K562 (cell line): ENCODE data around the gene SORCS2. TPM values are rescaled to one million over a fixed set of nuclear protein-coding genes. Genes with fewer than 3 reads are reported as not detected.

Experiments
- CEBPG ChIP-seq, 3 experiments: fragments of 200-800 bp in 1 of 3; sonication (Bioruptor generic) in 1 of 3; sonication (generic) in 1 of 3; formaldehyde crosslinking in 1 of 3; IDR thresholded peaks in 2 of 3; conservative IDR thresholded peaks in 1 of 3; 2 replicates each; pipeline versions ENCODE4 v1.6.1 to v1.8.0; 2016 to 2022; ENCODE audit warnings: missing compliant biosample characterization in 2 of 3, missing genetic modification characterization in 2 of 3, mild to moderate bottlenecking in 1 of 3, missing genetic modification reagents in 1 of 3
- HNRNPLL ChIP-seq: fragments of 200-400 bp; formaldehyde crosslinking; IDR thresholded peaks from 2 replicates; pipeline ENCODE4 v1.6.1; 2017; ENCODE audit warnings: low read length, low read depth, mild to moderate bottlenecking; ENCODE audit not compliant: poor library complexity, severe bottlenecking
- HNRNPUL1 ChIP-seq: fragments of 200-400 bp; formaldehyde crosslinking; IDR thresholded peaks from 2 replicates; pipeline ENCODE4 v1.6.1; 2017; ENCODE audit warnings: low read length
- KLF1 ChIP-seq: fragments of 450-650 bp; IDR thresholded peaks from 2 replicates; pipeline ENCODE4 v1.6.1; 2016; ENCODE audit warnings: missing genetic modification characterization, missing compliant biosample characterization
- MGA ChIP-seq: fragments of 450-650 bp; IDR thresholded peaks from 2 replicates; pipeline ENCODE4 v1.6.1; 2016; ENCODE audit warnings: mild to moderate bottlenecking, moderate library complexity
- POLR2AphosphoS2 ChIP-seq: IDR thresholded peaks from 2 replicates; pipeline ENCODE4 v1.6.1; 2012; ENCODE audit warnings: low read length, improper control_type of control experiment
- TFAP4 ChIP-seq: sonication (generic); formaldehyde crosslinking; IDR thresholded peaks from 2 replicates; pipeline ENCODE4 v1.8.0; 2022; ENCODE audit warnings: missing genetic modification reagents, mild to moderate bottlenecking, moderate library complexity, borderline replicate concordance
- ZNF699 ChIP-seq: fragments of 250-450 bp; sonication (Bioruptor Pico); IDR thresholded peaks from 2 replicates; pipeline ENCODE4 v1.8.0; 2021; ENCODE audit warnings: mild to moderate bottlenecking, moderate library complexity; ENCODE audit not compliant: insufficient replicate concordance
- polyA plus RNA-seq, 8 experiments: library from polyadenylated mRNA; depleted of rRNA in 4 of 8; stranded (reverse) in 5 of 8; unstranded in 3 of 8; fragments of >200 nt; fragmentation: Nextera tagmentation in 2 of 8; fragmentation: Illumina TruSeq in 1 of 8; extraction: Ambion mirVana in 2 of 8; extraction: Trizol in 1 of 8; gene quantifications; 2 replicates each; pipeline versions ENCODE4 v1.2.1 to v1.2.3, GENCODE V29; 2011 to 2014; ENCODE audit warnings: inconsistent platforms in 1 of 8, missing spikeins in 1 of 8
- total RNA-seq, 7 experiments: library from RNA; depleted of rRNA in 6 of 7; stranded (reverse); fragments of >200 nt in 6 of 7; fragmentation: Illumina TruSeq in 2 of 7; extraction: Trizol in 2 of 7; gene quantifications; 2 replicates each; pipeline versions ENCODE4 v1.2.1 to v1.2.3, GENCODE V29; 2011 to 2021; ENCODE audit warnings: low replicate concordance in 1 of 7

Gene SORCS2
- total and polyA plus RNA-seq, 9 of the 15 experiments (the other 6 are each of a cell fraction or from before 2014, with no cell fraction given), result not detected

GRCh38 chr4:7224878-7225533, 32.7 kb downstream of the SORCS2 start (continued):
- TF ChIP-seq KLF1 (tag) (no peak), POLR2AphosphoS2 (no peak), TFAP4 (no peak), MGA (no peak), CEBPG (CRISPR knock-in tag; IDR thresholded peaks at IDR 0.05) (no peak), CEBPG (tag; conservative IDR thresholded peaks at IDR 0.05 in 1 of 2, IDR thresholded peaks at IDR 0.05 in 1 of 2) (no peak), HNRNPLL (no peak), HNRNPUL1 (no peak), ZNF699 (no peak)
